Measurements from ENCODE around the gene PCDHGB7.
A peak's percentile ranks its signal among the peaks of the same experiment; 100 is the strongest.

DNA sequence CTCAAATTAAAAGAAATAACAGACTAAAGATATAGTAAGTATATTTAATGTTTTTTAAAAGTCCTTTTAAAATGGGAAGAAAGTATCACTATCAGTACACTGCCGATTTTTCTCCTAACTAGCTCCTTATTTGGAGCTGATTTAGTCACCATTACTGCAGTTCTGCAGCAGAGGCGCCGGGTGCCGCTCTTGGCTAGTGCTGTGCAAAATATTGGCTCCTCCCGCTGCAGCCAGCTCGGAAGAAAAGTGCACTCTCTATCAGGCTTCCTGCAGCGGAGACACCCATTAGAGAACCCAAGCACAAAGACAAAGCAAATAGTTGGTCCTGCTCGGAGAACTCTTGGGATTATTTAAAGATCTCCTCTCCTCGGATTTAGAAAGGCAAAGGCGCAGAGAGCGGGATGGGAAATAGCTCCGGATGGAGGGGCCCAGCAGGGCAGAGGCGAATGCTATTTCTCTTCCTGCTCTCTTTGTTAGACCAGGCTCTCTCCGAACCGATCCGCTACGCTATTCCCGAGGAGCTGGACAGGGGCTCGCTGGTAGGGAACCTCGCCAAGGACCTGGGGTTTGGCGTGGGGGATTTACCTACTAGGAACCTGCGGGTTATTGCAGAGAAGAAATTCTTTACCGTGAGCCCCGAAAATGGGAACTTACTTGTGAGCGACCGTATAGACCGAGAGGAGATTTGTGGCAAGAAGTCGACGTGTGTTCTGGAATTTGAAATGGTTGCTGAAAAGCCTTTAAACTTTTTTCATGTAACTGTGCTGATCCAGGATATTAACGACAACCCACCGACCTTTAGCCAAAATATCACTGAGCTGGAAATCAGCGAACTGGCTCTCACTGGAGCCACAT lies 47.3 kb upstream of the PCDHGB7 start, which contains the start of gene PCDHGB3:
- TF ChIP-seq POLR2A (IDR thresholded peaks at IDR 0.05; ENCODE audit: low read depth) (no peak), EP300 (IDR thresholded peaks at IDR 0.05) (no peak), POLR2AphosphoS5 (IDR thresholded peaks at IDR 0.05) (no peak)
- TF ChIP-seq, protein P1, sequence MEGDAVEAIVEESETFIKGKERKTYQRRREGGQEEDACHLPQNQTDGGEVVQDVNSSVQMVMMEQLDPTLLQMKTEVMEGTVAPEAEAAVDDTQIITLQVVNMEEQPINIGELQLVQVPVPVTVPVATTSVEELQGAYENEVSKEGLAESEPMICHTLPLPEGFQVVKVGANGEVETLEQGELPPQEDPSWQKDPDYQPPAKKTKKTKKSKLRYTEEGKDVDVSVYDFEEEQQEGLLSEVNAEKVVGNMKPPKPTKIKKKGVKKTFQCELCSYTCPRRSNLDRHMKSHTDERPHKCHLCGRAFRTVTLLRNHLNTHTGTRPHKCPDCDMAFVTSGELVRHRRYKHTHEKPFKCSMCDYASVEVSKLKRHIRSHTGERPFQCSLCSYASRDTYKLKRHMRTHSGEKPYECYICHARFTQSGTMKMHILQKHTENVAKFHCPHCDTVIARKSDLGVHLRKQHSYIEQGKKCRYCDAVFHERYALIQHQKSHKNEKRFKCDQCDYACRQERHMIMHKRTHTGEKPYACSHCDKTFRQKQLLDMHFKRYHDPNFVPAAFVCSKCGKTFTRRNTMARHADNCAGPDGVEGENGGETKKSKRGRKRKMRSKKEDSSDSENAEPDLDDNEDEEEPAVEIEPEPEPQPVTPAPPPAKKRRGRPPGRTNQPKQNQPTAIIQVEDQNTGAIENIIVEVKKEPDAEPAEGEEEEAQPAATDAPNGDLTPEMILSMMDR (IDR thresholded peaks at IDR 0.05) = peak in 2 of 3 experiments; percentile 20 to 22
